ENCODE data around the gene TUBGCP2. TPM values are rescaled to one million over a fixed set of nuclear protein-coding genes. Genes with fewer than 3 reads are reported as not detected.
A peak's percentile ranks its signal among the peaks of the same experiment; 100 is the strongest.

Gene TUBGCP2
- total RNA-seq, 6 experiments from 2014 or later: 72.5 to 80.8 (median 77.7) TPM

DNA sequence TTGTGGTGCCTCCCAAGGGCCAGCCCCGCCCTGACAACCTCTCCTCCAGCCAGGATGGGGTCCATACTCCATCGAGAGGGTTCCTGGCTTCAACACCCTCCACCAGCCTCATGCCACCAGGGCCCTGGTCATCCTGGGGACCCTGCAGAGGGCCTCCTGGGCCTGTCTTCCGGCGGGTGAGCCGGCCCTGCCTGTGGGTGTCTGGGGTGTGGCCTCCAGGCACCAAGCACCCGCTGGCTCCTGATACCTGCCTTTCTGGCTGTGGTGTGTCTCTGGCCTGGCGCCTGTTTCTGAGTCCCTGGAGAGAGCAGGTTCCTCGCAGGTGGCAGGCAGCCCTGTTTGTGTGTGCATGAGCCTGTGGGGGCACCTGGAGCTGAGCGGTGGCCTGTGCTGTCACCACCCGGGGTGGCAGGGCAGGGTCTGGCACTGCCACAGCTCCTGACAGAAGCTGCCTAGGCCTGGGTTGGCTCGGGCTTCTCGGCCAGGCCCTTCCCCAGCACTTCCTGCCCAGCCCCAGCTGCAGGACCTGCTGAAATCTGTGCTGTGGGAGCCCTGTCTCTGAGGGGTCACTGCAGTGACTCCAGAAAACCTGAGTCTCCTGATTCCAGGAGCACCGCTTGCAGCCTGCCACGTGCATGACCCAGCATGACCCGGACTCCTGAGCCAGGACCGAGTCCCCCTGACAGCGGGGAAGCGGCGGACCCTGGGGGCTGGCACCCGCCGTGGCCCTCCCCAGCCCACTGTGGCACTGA is 50.4 kb downstream of the TUBGCP2 start:
- DNase-seq: no peak
- no peaks in the 10 kb centered on the region for H3K9me3 Mint-ChIP-seq
- peak overlapping the region; percentile 31; the same call in 1 of the 2 replicates for H3K27ac Mint-ChIP-seq
- H3K27me3 Mint-ChIP-seq (ENCODE audit: insufficient read depth): peaks cover 8% of the 10 kb centered on the region
- TF ChIP-seq, protein P1, sequence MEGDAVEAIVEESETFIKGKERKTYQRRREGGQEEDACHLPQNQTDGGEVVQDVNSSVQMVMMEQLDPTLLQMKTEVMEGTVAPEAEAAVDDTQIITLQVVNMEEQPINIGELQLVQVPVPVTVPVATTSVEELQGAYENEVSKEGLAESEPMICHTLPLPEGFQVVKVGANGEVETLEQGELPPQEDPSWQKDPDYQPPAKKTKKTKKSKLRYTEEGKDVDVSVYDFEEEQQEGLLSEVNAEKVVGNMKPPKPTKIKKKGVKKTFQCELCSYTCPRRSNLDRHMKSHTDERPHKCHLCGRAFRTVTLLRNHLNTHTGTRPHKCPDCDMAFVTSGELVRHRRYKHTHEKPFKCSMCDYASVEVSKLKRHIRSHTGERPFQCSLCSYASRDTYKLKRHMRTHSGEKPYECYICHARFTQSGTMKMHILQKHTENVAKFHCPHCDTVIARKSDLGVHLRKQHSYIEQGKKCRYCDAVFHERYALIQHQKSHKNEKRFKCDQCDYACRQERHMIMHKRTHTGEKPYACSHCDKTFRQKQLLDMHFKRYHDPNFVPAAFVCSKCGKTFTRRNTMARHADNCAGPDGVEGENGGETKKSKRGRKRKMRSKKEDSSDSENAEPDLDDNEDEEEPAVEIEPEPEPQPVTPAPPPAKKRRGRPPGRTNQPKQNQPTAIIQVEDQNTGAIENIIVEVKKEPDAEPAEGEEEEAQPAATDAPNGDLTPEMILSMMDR (IDR thresholded peaks at IDR 0.05): no peak
- H3K36me3 Mint-ChIP-seq (ENCODE audit: low read depth): no peaks in the 10 kb centered on the region
- peaks cover 32% of the 10 kb centered on the region for H3K4me1 Mint-ChIP-seq (ENCODE audit: low read depth)
- H3K4me3 Mint-ChIP-seq: no peak overlapping the region

DNA sequence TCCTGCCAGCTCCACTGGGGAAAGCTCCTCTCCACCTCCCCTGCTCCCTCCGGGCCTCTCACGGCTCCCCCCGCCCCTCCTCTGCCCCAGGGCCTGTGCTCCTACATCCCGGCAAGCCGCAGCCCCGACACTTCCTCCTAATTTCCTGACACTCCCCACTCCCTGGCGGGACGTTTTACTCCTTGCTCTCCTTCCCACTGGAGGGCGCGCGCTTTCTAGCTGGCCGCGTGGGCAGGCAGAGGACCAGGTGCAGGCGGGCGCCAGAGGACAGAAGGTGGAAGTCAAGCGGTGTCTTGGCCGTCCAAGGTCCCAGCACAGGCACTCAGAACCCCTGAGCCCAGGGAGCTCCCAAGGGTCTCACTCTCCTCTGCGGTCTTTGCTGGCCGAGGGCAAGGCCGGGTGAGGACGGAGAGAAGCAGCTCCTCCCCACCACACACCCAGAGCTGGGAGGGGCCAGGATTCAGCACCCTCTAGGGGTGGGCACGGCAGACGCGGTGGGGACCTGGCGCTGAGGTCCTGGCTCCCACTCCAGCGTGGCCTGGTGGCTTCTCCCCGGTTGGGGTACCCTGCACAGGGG is 51.1 kb downstream of the TUBGCP2 start:
- peak overlapping the region; percentile 57 for H3K4me3 Mint-ChIP-seq
- H3K36me3 Mint-ChIP-seq (ENCODE audit: low read depth): no peaks in the 10 kb centered on the region
- TF ChIP-seq, protein P1 (IDR thresholded peaks at IDR 0.05): peak; percentile 58
- no peaks in the 10 kb centered on the region for H3K9me3 Mint-ChIP-seq
- H3K27me3 Mint-ChIP-seq (ENCODE audit: insufficient read depth): peaks cover 11% of the 10 kb centered on the region
- peak; percentile 6 for DNase-seq
- peak overlapping the region; percentile 59 for H3K27ac Mint-ChIP-seq
- H3K4me1 Mint-ChIP-seq (ENCODE audit: low read depth): peaks cover 32% of the 10 kb centered on the region

DNA sequence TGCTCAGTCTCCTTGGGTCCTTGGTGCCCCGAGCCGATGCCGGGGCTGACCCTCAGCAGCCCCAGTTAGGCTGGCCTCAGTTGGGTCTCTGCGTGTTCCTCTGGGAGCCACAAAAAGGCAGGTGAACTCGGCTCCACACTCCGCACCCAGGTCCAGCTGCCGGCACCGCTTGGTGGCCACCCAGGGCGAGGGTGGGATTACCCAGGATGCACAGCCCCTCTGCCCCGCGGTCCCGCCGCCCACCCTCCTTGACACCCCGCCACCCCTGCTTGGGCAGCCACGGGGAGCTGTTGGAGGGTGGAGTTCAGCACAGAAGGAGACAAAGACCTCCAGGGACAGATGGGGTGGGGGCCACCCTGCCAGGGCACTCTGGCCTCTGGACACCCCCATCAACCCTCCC is 53.3 kb downstream of the TUBGCP2 start:
- H3K27ac Mint-ChIP-seq: no peak overlapping the region
- no peaks in the 10 kb centered on the region for H3K9me3 Mint-ChIP-seq
- no peaks in the 10 kb centered on the region for H3K36me3 Mint-ChIP-seq (ENCODE audit: low read depth)
- no peak overlapping the region for H3K4me3 Mint-ChIP-seq
- TF ChIP-seq, protein P1 (IDR thresholded peaks at IDR 0.05): no peak
- H3K4me1 Mint-ChIP-seq (ENCODE audit: low read depth): peaks cover 23% of the 10 kb centered on the region
- no peak for DNase-seq
- peaks cover 16% of the 10 kb centered on the region for H3K27me3 Mint-ChIP-seq (ENCODE audit: insufficient read depth)

DNA sequence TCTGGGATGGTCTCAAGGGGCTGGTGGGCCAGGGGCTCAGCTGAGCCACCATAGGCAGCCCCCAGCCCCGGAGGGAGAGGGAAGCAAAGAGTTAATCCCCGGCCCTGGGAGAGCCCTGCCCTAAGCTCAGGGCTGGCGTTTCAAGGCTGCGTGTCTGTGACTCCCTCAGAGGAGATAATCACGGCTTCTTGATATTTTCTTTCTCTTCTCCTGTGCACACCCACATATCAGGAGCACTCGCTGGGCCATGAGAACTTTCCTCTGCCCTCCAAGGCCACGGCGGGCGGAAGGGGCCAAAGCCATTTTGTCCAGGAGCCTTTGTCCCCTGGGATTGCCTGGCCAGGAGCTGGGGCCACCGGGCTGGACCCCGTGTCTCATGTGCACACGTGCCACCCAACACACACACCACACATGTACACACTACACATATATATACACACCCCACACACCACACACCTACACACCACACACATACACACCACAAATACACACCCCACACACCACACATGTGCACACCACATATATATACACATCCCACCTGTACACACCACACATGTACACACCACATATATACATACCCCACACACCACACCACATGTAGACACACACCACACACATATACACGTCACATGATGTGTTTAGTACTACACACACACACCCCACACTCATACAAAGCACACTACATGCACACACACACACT is 54.1 kb downstream of the TUBGCP2 start:
- no peak overlapping the region for H3K27ac Mint-ChIP-seq
- TF ChIP-seq, protein P1 (IDR thresholded peaks at IDR 0.05): no peak
- no peak for DNase-seq
- peaks cover 18% of the 10 kb centered on the region for H3K27me3 Mint-ChIP-seq (ENCODE audit: insufficient read depth)
- H3K4me1 Mint-ChIP-seq (ENCODE audit: low read depth): peaks cover 15% of the 10 kb centered on the region
- H3K4me3 Mint-ChIP-seq: no peak overlapping the region
- no peaks in the 10 kb centered on the region for H3K36me3 Mint-ChIP-seq (ENCODE audit: low read depth)
- no peaks in the 10 kb centered on the region for H3K9me3 Mint-ChIP-seq

DNA sequence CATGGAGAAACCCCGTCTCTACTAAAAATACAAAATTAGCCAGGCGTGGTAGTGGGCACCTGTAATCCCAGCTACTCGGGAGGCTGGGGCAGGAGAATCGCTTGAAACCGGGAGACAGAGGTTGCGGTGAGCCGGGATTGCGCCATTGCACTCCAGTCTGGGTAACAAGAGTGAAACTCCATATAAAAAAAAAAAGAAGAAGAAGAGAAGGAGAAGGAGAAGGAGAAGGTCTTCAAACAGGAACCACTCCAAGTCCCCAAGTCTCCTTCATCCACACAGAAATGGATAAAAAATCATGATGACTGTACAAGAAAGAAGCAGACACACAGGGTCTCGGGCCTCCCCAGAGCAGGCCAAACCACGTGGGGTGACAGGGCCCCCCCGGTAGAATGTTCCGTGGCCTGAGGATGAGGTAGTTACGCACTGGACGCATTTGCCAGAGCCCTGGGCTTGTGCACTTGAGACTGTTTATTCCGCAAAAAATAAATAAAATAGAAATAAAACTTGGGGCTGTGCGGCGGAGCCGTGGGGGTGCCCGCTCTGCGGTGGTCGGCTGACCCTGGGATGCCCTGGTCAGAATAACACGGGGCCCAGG is 55.2 kb downstream of the TUBGCP2 start:
- H3K9me3 Mint-ChIP-seq: no peaks in the 10 kb centered on the region
- no peaks in the 10 kb centered on the region for H3K36me3 Mint-ChIP-seq (ENCODE audit: low read depth)
- peaks cover 8% of the 10 kb centered on the region; the same call in 1 of the 2 replicates for H3K4me1 Mint-ChIP-seq (ENCODE audit: low read depth)
- H3K27ac Mint-ChIP-seq: no peak overlapping the region
- TF ChIP-seq, protein P1 (IDR thresholded peaks at IDR 0.05): no peak
- H3K27me3 Mint-ChIP-seq (ENCODE audit: insufficient read depth): peaks cover 17% of the 10 kb centered on the region
- DNase-seq: no peak
- H3K4me3 Mint-ChIP-seq: no peak overlapping the region
